Activated T-cell treated with anti-CD3 and anti-CD28 coated beads, Interleukin-2, amount 50 U/mL, for 1 hour (primary cell): ENCODE results near the gene SHROOM1.
"Not testable (repeated sequence)": the region's sequence is repeated elsewhere in the genome, so short reads cannot be mapped to it uniquely, and the experiment has no call there.

Experiments used
- DNase-seq: peaks from one replicate; pipeline ENCODE4 v3.0.0-alpha.2; 2020

SHROOM1 gene, protein sequence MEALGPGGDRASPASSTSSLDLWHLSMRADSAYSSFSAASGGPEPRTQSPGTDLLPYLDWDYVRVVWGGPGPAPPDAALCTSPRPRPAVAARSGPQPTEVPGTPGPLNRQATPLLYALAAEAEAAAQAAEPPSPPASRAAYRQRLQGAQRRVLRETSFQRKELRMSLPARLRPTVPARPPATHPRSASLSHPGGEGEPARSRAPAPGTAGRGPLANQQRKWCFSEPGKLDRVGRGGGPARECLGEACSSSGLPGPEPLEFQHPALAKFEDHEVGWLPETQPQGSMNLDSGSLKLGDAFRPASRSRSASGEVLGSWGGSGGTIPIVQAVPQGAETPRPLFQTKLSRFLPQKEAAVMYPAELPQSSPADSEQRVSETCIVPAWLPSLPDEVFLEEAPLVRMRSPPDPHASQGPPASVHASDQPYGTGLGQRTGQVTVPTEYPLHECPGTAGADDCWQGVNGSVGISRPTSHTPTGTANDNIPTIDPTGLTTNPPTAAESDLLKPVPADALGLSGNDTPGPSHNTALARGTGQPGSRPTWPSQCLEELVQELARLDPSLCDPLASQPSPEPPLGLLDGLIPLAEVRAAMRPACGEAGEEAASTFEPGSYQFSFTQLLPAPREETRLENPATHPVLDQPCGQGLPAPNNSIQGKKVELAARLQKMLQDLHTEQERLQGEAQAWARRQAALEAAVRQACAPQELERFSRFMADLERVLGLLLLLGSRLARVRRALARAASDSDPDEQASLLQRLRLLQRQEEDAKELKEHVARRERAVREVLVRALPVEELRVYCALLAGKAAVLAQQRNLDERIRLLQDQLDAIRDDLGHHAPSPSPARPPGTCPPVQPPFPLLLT

DNA sequence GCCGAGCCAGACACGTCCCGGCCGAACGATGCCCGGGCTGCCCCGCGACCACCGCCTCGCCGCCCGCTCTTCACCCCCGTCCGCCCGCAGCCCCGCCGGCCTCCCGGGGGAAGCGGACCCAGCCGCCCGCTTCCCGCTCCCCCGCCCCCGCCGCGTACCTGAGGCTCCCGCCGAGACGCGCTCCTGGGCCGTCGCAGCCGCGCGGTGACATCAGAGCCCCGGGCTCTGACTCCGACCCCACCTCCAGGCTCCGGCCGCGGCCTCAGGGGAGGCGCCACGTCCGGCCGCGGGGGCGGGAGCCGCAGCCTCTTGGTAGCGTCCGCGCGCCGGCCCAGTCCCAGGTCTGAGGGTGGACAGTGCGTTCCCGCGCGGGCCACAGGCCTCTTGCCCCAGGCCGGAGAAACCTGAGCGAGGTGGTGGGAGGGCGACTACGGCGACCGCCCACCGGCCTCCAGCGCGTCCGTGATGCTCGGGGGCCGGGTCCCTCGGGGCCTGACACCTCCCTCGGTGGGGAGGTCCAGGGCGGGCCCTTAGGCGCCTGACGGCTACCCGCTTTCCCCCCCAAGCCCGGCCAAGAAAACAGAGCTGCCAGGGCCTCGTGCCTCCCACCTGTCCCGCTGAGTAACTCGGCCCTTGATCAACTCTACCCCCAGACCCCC lies at the start of gene SHROOM1:
TSS of gene SHROOM1 (minus strand) at position 212 of the 659 bp plus-strand sequence. CDS start 4,507 bp downstream, outside the sequence.
- no peak for DNase-seq

DNA sequence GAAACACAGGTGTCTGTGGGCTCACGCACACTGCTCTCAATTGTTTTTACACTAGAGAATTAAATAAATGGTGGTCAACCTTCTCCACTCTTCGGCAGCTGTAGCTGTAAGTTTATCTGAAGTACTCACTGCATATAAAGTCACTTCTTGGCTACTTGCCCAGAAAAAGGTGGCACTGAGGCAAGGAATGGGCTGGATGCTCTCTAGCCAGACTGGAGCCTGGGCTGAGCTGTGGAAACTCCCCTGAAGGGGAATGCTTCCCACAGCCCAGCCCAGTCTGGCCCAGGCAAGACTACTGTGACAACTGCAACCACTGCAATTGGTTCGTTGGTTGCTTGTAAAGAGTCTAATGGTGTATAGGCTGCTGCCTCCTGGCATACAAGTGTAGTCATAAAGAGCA lies 47.5 kb upstream of the SHROOM1 start:
- DNase-seq: no peak

DNA sequence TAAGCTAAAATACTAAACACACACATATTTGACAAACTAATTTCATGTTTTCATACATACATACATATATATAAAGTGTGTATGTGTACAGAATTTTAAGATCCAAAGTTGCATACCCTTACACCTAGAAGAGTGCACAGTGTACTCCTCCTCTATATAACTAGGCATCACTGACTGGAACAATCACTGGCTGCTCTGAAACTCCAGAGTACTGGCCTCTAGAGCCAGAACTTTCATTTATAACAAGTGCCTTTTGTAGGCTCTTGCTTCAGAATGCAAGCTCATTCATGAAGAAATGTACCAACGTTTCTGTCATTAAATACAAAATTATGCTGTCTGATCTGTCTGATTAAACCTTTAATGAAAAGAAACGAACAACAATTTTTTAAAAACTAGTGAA lies 47.0 kb upstream of the SHROOM1 start:
- DNase-seq: no peak

DNA sequence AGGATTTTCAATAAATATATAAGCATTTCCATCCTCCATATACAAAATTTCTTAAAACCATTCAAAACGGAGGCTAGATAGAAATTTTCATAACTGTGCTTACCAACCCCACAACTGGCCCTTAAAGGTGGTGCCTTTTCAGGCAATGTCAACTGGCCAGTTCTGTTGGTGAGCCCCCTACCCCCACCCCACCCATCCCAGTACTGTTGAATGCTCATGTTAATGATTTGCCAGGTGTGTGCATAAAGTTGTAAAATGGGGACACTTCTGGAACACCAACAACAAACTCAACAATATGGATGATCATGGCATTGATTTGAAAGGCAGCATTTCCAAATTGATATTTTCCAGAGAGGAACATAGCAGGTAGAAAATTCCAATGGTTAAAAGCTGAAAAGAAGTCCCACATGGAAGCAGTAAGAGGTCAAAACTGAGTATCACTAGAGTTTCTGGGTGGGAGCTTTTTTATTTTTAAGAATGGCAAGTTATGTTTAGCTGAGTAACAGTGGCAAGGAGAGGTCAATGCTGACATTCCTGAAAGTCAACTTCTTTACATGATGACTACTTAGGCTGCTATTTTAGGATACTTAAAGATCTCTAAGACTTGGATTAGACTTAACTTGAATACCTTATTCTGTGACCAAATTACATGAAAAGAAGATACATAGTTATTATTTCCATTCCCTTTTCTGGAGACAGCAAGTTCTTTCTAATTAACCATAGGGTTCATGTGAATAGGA lies 45.7 kb upstream of the SHROOM1 start:
- no peak for DNase-seq

DNA sequence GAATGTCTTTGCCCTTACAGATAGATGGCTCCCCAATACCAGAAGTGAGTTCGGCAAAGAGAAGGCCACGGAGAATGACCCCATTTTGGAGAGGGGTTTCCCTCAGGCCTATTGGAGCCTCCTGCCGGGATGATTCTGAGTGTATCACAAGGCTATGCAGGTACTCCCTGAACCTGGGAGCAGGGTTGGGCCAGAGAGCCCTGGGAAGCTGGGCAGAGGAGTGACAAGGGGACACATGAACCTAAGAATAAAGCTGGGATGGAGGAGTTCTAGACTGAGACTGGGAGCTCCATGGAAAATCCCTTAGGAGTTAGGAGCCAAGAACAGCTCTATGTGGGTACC lies 43.5 kb upstream of the SHROOM1 start:
- no peak for DNase-seq

DNA sequence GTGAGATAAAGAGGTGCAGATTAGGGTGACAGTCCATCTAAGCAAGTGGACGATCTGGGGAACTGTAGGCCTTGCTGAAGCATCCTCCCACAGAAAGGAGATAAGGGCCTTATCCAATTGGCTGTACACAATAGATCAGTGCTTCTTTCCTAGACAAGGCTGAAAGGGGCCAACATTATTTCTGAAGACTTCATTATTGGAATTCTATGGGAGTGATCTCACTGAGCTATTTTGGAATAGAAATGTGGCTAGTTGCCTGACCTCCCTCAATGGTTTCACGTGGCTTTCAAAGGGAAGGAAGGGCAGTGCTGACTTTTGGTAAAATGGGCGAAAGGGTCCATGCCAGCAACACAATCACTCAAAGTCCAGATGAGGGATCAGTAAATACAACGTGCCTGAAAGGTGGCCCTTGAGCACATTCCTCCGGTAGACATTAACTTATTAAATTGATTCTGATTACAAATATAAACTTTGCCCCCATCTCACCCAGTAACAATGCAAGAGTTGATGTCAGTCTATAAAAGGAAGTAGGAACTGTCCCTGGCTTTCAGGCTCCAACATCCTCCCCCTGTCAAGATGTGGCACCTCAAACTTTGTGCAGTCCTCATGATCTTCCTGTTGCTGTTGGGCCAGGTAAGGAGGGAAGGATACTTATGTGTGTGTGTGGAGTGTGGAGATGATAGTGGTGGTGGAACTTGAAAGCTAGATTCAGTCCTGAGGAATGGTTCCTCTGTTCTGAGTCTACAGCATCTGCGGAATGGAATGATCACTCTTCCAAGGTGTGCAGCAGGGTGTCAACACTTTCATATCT lies 42.9 kb upstream of the SHROOM1 start, which contains the start of gene LEAP2:
TSS of gene LEAP2 (plus strand) at position 550 of the 811 bp plus-strand sequence. CDS start at position 577, 27 bp downstream.
- DNase-seq: no peak

DNA sequence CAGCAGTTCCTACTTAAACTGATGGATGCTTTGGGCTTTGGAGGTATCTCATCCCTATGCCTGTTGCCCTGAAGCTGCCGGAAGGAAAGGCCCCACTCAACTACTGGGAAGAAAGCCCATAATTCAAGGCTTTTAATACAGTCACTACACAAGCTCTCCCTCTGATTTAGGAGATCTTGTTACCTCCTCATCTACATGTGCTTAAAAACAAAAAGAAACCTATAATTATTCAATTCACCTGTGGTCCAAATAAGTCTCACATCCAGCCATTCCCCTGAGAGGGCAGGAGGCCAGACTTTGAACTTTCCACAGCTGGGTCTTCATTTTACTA lies 42.3 kb upstream of the SHROOM1 start:
- no peak for DNase-seq

DNA sequence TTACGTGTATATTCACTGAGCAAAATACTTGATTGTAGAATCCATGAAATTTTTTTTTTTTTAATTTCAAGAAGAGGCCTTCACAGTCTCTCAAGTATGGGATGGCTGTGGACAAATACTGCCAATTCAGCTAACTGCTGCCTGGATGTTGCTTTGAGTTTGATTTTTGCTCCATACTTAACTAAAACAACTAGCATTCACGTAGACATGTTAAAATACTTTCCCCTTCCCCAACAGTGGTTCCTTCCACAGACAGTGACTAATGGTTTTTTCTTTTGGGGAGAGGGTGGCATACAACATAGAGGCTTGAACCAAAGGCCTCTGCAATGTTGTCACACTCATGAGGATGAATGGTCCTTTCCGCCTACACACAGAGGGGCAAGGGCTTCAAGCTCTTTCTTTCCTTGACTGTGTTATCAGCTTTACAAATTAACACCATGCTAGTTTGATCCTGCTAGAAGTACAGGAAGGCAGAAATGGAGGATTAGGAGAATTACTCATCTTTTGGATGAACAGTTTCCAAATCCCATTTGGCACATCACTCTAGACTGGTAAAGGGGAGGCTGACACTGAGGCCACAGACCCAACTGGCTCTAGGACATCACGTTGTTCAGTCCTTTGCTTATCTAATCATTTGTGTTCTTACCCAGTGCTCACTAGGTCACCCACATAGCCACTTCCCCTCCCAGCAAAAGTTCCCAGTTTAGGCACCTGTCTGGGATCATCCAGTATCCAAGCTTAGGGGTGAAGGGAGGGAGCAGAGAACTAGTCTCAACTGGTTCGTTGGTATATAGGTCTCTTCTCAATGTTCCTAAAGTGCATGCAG lies 41.2 kb upstream of the SHROOM1 start:
- no peak for DNase-seq

DNA sequence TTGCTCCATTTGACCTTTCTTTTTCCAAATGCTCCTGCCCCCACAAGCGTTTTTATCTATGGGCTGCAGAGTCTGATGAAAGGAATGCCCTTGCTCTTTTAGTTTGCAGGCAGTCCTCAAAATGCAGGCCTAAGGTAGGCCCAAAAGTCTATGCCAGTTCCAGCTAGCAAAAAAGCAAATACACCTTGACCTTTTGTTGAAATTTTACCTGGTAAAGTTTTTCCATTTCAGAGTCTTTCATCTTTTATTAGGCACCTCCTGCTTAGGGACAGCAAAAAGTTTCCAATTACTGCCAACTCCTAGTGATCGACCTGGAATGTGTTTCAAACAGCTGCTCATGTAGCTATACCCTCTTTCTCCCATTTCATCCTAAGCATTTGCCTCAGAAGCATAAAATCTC lies 40.4 kb upstream of the SHROOM1 start:
- DNase-seq: no peak

DNA sequence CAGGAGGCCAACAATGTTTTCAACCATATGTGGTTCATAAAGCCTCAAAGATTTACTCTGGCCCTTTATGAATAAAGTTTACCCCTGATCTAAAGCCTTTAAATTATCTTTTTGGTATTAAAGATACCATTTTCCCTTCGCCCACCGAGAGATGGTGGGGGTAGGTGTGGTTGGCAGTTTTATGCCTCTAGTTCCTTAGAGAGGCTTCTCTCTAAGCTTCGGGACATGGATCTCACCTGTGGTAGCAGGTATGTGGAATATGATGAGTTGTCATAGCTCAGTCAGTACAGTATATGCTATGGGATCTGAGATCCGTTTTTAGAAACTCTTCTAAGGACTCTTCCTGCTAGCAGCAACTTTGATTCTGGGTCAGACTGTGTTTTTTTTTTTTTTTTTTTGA lies 38.3 kb upstream of the SHROOM1 start:
- DNase-seq: no peak

DNA sequence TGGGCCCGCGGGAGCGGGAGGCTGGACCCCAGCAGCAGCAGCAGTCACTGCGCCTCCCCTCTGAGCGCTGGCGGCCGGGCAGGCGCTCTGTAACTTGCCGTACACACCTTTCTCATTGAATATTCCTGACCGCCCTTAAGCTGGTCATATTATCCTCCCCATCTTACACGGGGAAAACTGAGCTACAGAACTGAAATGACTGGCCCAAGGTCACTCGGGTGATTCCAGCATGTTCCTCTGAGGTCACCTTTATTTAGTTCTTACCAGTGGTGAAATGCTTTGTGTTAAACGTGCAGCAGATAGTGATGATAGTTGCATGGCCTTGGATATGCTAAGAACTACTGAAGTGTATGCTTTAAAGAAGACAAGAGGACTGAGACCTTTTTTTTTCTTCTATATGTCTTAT lies 36.6 kb upstream of the SHROOM1 start:
- DNase-seq: no peak

DNA sequence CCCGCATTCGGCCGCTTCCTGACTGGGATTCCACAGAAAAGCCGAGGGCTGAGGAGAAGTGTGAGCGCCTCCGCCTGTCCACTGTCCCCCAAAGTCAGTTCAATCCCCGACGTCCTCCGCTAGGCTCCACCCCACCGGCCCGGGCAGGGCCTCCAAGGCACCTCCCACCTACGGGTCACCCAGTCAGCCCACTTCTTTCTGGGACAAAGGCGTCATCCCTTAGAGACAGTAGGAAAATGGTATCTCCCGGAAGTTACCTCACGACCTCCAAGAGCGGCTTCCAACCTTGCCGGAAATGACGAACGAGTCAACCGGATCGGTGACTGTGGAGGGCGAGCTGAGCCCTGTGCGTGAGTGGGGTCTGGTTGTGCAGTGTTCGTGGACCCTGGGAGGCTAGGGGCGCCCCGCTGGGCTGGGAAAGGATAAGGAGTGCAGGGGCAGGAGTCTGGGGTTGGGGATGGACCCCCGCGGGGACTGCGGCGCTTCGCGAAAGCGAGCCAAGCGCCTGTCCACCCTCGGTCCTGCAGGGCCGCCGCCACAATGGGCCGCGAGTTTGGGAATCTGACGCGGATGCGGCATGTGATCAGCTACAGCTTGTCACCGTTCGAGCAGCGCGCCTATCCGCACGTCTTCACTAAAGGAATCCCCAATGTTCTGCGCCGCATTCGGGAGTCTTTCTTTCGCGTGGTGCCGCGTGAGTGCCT lies 36.0 kb upstream of the SHROOM1 start, which contains the start of the genes GDF9 and UQCRQ:
TSS of gene GDF9 (minus strand) at position 128 of the 704 bp plus-strand sequence. CDS start 1,936 bp downstream, outside the sequence.
TSS of gene UQCRQ (plus strand) at position 301 of the 704 bp plus-strand sequence. CDS start at position 541, 240 bp downstream.
- peak; percentile 85 for DNase-seq

DNA sequence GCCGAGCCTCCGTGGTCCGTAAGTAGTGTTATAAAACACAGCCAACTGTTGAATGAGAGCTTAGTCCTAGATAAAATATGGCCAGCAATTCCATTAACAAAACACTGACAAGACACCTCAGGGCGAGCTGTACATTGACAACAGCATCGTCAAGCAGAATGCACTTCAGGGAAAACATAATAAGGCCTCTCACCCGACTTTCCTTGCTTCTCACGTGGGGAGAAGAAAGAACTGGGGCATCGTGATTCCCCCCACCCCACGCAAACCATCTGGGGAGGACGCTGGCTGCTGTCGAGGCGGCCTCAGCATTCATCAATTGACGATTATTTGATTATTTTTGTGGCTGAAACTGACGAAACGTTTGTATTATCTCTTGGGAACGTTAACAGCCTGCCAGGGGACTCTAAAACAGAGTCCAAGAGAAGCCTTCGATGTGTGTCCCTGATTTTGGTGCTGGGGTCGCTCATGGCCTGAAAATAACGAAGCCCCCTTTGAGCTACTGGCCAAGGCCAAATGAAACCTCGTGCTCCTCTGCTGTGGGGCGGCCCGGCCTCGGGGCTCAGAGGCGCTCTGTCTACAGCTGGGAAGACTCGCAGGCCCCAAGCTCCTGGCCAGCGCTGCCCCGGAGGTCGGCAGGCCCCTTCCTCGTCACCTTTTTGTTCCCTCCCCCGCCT lies 35.4 kb upstream of the SHROOM1 start:
- no peak for DNase-seq

DNA sequence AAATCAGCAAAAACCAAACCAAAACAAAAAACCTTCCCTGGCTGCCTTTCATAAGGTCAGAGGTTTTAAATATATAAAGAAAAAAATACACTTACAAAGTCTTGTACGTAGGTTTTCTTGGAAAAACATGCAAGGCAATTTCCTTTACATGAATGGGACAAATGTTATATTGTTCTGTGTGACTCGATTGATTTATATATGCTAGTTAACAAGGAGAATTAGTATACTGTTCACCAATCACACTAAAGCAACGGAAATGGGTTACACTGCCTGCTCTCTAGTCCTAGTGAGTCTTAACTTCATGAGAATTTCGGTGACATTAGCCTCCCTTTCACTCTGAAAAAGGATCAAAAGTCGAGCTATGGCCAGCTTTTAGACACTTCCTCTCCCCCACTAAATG lies 30.3 kb upstream of the SHROOM1 start:
- DNase-seq: no peak

DNA sequence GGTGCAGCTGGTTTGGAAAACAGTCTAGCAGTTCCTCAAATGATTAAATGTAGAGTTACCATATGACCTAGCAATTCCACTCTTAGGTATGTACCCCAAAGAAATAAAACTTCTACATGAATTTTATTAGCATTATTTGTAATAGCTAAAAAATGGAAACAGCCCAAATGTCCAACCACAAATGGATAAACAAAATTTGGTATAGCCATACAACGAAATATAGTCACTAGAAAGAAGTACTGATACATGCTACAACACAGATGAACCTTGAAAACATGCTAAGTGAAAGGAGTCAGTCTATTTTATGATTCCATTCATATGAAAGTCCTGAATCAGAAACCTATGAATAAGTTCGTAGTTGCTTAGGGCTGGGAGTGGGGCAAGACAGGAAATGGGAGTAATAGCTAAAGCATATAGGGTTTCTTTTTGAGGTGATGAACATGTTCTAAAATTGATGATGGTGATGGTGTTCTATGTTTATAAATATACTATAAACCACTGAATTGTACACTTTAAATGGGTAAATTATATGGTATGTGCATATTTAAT lies 29.5 kb upstream of the SHROOM1 start:
- DNase-seq: no peak

DNA sequence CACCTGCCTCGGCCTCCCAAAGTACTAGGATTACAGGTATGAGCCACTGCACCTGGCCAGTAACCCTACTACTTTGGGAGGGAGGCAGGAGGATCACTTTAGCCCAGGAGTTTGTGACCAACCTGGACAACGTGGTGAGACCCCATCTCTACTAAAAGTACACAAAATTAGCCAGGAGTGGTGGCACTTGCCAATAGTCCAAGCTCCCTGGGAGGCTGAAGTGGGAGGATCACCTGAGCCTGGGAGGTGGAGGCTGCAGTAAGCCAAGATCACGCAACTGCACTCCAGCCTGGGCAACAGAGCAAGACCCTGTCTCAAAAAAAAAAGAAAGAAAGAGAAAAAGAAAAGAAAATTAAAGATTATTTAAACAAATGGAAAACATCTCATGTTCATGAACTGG lies 25.6 kb upstream of the SHROOM1 start:
- no peak for DNase-seq

DNA sequence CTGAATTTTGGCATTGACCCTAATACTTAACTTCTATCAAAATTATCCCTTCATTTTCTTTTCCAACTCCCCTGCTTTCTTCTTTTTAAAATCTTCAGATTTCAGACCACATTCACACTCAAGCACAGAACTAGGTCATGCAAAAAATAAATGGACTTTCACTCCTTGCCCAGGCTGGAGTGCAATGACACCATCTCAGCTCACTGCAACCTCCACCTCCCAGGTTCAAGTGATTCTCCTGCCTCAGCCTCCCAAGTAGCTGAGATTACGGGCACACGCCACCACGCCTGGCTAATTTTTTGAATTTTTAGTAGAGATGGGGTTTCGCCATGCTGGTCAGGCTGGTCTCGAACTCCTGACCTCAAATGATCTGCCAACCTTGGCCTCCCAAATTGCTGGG lies 24.5 kb upstream of the SHROOM1 start:
- not testable (repeated sequence) for DNase-seq

DNA sequence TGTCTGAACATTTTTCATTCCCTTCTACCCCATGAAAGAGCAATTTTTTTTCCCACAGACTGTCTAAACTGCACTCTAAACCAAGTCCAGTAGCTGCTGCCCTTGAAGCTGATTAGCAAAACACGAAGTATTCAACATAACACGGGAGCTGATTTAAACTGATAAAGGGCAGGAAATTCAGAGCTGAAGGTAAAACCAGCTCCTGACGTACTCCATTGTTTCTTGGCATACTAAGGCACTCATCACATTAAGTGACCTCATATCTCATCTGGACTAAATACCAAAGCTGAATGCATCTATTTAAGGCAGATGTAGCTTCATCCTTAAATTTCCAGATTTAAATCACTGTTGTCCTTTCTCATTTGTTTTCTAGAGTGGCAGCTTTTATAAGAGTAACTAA lies 23.9 kb upstream of the SHROOM1 start:
- no peak for DNase-seq

DNA sequence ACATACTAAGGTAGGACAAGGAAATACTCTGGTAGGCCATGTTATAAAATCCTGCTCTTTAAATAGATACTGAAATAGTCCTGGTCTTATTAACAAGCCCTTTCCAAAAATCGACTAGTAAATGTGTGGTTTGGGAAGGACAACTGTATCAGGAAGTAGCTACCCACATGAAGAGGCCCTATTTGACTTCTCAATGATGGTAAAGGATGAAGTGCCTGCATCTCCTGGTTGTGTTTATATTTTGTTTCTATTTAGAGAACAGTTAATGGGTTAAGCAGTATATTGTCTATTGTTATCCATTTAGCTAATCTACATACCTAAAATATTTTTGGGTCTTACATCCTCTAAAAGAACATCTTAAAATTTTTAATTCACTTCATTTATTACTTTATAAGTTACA lies 23.3 kb upstream of the SHROOM1 start:
- DNase-seq: no peak
